ENCODE measurements around the gene PRMT7. TPM values are rescaled to one million over a fixed set of nuclear protein-coding genes. Genes with fewer than 3 reads are reported as not detected.

Gene PRMT7, protein sequence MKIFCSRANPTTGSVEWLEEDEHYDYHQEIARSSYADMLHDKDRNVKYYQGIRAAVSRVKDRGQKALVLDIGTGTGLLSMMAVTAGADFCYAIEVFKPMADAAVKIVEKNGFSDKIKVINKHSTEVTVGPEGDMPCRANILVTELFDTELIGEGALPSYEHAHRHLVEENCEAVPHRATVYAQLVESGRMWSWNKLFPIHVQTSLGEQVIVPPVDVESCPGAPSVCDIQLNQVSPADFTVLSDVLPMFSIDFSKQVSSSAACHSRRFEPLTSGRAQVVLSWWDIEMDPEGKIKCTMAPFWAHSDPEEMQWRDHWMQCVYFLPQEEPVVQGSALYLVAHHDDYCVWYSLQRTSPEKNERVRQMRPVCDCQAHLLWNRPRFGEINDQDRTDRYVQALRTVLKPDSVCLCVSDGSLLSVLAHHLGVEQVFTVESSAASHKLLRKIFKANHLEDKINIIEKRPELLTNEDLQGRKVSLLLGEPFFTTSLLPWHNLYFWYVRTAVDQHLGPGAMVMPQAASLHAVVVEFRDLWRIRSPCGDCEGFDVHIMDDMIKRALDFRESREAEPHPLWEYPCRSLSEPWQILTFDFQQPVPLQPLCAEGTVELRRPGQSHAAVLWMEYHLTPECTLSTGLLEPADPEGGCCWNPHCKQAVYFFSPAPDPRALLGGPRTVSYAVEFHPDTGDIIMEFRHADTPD
- total RNA-seq (2014; rRNA removed; shearing (Covaris generic)) (75.3 and 85.1 TPM in 2 replicates), total RNA-seq (2022) (80.4 and 85.5 TPM in 2 replicates), Bru-seq, nascent RNA (percentile 69 among the genes with signal in this experiment), BruChase-seq, experiment 1, labeled RNA remaining after a 6-hour chase (percentile 75 among the genes with signal in this experiment), BruChase-seq, experiment 2, labeled RNA remaining after a 2-hour chase (percentile 69 among the genes with signal in this experiment)
- long read RNA-seq, transcript PRMT7-224 (3 exons, 1,848 nt) = major isoform, 6 of 95 reads
- long read RNA-seq, partial matches to known transcripts = 10 of 95 reads
- long read RNA-seq, other reads (novel, unspliced or antisense) = 78 of 95 reads

DNA sequence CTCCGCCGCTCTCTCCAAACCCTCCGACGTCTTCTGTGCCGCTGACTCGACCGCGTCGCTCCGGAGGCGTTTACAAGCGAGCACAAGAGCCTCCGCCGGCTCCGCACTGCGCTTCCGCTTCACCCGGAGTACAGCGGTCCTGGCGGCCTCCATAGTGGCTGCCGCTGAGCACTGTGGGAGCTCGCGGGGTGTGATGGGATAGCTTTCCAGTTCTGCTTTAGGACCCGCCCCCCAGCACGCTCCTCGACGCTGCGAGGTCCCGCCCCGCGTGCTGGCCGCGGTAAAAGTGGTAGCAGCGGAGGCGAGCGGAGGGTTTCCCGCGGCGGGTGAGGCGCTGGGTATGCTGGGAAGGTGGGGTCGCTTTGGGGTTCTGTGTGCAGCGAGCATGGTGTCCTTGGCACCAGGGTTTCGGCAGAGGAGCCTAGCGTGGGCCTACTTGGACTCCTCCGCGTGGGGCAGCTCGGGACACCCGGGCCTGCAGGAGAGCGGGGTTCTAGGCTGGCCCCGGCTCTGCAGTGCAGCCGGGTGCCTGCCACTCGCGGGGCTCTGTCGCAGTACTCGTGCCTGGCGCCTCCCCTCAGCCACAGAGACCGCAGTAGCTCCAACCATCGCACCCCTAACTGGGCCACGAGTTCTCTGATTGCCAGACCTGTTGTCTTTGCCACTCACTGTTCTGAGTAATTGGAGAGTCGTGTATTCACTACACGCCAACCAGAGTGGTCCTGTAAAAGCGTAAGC lies at the start of gene PRMT7, which contains the start of gene SLC7A6OS:
Gene PRMT7 (plus strand): TSS at position 246 of the 738 bp plus-strand sequence. CDS start 4,961 bp downstream, outside the sequence.
Gene SLC7A6OS (minus strand): TSS at position 173 of the 738 bp plus-strand sequence. CDS start 20 bp downstream, at position 153.
- Histone ChIP-seq H3K4me1 (ENCODE audit: insufficient read depth, low read length, poor library complexity, severe bottlenecking) (peaks cover 28% of the 10 kb centered on the region), H3K9me3 (ENCODE audit: low read length) (no peaks in the 10 kb centered on the region), H3K36me3 (ENCODE audit: insufficient read depth, low read length) (peaks cover 62% of the 10 kb centered on the region), H3K4me2 (ENCODE audit: low read length) (peak within 1 kb of the TSS; percentile 80), H3K4me3 (ENCODE audit: low read depth, low read length, poor library complexity, severe bottlenecking) (peak within 1 kb of the TSS; percentile 94), H2AFZ (ENCODE audit: low read length) (peak within 1 kb of the TSS; percentile 31; the same call in 1 of the 2 replicates), H3K79me2 (ENCODE audit: insufficient read depth, low read depth, low read length) (peaks cover 78% of the 10 kb centered on the region), H3K27ac (ENCODE audit: low read depth, low read length, poor library complexity, severe bottlenecking) (peak within 1 kb of the TSS; percentile 66), H4K20me1 (ENCODE audit: insufficient read depth, low read length) (peaks cover 5% of the 10 kb centered on the region), H3K9me2 (ENCODE audit: insufficient read depth, low read length) (no peaks in the 10 kb centered on the region)
- CTCF ChIA-PET (ENCODE audit: unreplicated experiment) = interaction anchor here (0.6 to 1.2 kb wide), 6 partner anchors 10 to 48 kb away, joined by 3 to 5 read pairs (median 4); partner anchors contain the start of gene SLC7A6
- intact Hi-C loops (cut with micrococcal nuclease; ENCODE audit: unreplicated experiment) = loop anchor here (1.0 kb wide), 3 partner anchors 17 to 47 kb away; partner anchors contain the start of gene SLC7A6
- DNase-seq (ENCODE audit: low spot score) = peak; percentile 95
- BruUV-seq (replicated peaks) = TSS peak; percentile 57
- POLR2A ChIA-PET = interaction anchor here (0.5 to 2.8 kb wide), 15 partner anchors 9 to 316 kb away, joined by 3 to 19 read pairs (median 6); partner anchors contain the start of gene SLC7A6
- no peak for TF ChIP-seq EZH2phosphoT487 (IDR thresholded peaks at IDR 0.05; ENCODE audit: borderline replicate concordance, low read depth, low read length)
- TF ChIP-seq, protein P1, sequence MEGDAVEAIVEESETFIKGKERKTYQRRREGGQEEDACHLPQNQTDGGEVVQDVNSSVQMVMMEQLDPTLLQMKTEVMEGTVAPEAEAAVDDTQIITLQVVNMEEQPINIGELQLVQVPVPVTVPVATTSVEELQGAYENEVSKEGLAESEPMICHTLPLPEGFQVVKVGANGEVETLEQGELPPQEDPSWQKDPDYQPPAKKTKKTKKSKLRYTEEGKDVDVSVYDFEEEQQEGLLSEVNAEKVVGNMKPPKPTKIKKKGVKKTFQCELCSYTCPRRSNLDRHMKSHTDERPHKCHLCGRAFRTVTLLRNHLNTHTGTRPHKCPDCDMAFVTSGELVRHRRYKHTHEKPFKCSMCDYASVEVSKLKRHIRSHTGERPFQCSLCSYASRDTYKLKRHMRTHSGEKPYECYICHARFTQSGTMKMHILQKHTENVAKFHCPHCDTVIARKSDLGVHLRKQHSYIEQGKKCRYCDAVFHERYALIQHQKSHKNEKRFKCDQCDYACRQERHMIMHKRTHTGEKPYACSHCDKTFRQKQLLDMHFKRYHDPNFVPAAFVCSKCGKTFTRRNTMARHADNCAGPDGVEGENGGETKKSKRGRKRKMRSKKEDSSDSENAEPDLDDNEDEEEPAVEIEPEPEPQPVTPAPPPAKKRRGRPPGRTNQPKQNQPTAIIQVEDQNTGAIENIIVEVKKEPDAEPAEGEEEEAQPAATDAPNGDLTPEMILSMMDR (conservative IDR thresholded peaks at IDR 0.05; ENCODE audit: low read length) = no peak

DNA sequence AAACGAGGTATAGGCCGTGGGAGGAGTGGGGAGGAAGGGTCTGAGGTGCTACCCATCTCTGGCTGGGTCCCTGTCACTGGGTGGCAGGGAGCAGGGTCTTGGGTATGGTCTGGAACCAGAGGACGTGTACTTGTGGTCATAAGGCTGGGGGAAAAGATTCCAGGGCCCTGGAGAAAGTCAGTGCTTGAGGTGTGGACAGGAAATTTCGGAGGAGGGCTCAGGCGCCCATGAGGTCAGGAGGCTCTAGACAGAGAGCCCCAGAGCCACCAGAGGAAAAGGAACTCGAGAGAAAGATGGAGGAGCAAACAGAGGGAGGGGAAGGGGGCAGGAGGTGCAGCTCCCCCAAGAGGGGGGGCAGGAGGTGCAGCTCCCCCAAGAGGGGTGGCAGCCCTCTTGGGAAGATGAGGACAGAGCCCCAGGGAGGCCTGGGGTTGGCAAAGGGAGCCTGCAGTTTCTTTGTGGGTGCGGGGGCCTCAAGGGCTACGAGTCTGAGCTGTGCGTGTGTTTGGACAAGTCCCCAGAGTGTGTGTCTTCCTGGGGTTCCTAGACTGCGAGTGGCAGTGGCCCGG lies 47.2 kb upstream of the PRMT7 start:
- peaks cover 55% of the 10 kb centered on the region for H3K4me1 ChIP-seq (ENCODE audit: insufficient read depth, low read length, poor library complexity, severe bottlenecking)
- no TSS peak for BruUV-seq (replicated peaks)
- H3K79me2 ChIP-seq (ENCODE audit: insufficient read depth, low read depth, low read length) = peaks cover 38% of the 10 kb centered on the region

More for the DNA sequence above, 47.2 kb upstream of the PRMT7 start:
- Histone ChIP-seq H3K9me2 (ENCODE audit: insufficient read depth, low read length) (no peaks in the 10 kb centered on the region), H3K27ac (ENCODE audit: low read depth, low read length, poor library complexity, severe bottlenecking) (peak overlapping the region; percentile 80), H3K4me2 (ENCODE audit: low read length) (peak overlapping the region; percentile 92), H3K4me3 (ENCODE audit: low read depth, low read length, poor library complexity, severe bottlenecking) (peak overlapping the region; percentile 75), H3K9me3 (ENCODE audit: low read length) (no peaks in the 10 kb centered on the region), H3K36me3 (ENCODE audit: insufficient read depth, low read length) (peaks cover 32% of the 10 kb centered on the region), H2AFZ (ENCODE audit: low read length) (peak overlapping the region; percentile 76), H4K20me1 (ENCODE audit: insufficient read depth, low read length) (peaks cover 3% of the 10 kb centered on the region; the same call in 1 of the 2 replicates)
- CTCF ChIA-PET (ENCODE audit: unreplicated experiment) = interaction anchor here (0.7 to 2.2 kb wide), 8 partner anchors 9 to 65 kb away, joined by 3 to 15 read pairs (median 4); partner anchors contain the start of genes PRMT7 and SLC7A6OS
- POLR2A ChIA-PET = interaction anchor here (0.6 to 2.7 kb wide), 12 partner anchors 9 to 457 kb away, joined by 3 to 13 read pairs (median 4); partner anchors contain the start of genes PRMT7, SLC7A6OS and TSNAXIP1
- intact Hi-C loops (cut with micrococcal nuclease; ENCODE audit: unreplicated experiment) = loop anchor here (1.0 kb wide), 2 partner anchors 22 to 47 kb away; partner anchors contain the start of gene SLC7A6OS
- no peak for DNase-seq (ENCODE audit: low spot score)
- no peak for TF ChIP-seq EZH2phosphoT487 (IDR thresholded peaks at IDR 0.05; ENCODE audit: borderline replicate concordance, low read depth, low read length)
- TF ChIP-seq, protein P1 (conservative IDR thresholded peaks at IDR 0.05; ENCODE audit: low read length) = no peak

Data from OCI-LY7 (cell line).